ENCODE data around the gene PLA2G10. TPM values are rescaled to one million over a fixed set of nuclear protein-coding genes. Genes with fewer than 3 reads are reported as not detected.

The PLA2G10 gene
- total RNA-seq, 1 experiment from 2014 or later: not detected

- TF ChIP-seq CTCF (IDR thresholded peaks at IDR 0.05; ENCODE audit: unreplicated experiment): no peak
- Mint-ChIP-seq H3K4me1 (ENCODE audit: insufficient read depth, unreplicated experiment) (no peaks in the 10 kb centered on the region), H3K27me3 (ENCODE audit: insufficient read depth, unreplicated experiment) (no peaks in the 10 kb centered on the region), H3K27ac (ENCODE audit: low read depth, unreplicated experiment) (no peak overlapping the region), H3K9me3 (ENCODE audit: unreplicated experiment) (no peaks in the 10 kb centered on the region), H3K36me3 (ENCODE audit: insufficient read depth, unreplicated experiment) (peaks cover 59% of the 10 kb centered on the region), H3K4me3 (ENCODE audit: unreplicated experiment) (no peak overlapping the region)
- DNase-seq (ENCODE audit: unreplicated experiment): no peak
- ChIA-PET POLR2A (no interaction called here), CTCF (interaction anchor here (0.6 kb wide), 1 partner anchor 749 kb away, joined by 4 read pairs; the partner anchor contains the start of gene ERCC4)
- BruUV-seq (replicated peaks): TSS peak; percentile 10
- intact Hi-C loops (cut with micrococcal nuclease): no loop called here
Measured at GRCh38 chr16:14668556-14669223, 25.4 kb downstream of the PLA2G10 start.

DNA sequence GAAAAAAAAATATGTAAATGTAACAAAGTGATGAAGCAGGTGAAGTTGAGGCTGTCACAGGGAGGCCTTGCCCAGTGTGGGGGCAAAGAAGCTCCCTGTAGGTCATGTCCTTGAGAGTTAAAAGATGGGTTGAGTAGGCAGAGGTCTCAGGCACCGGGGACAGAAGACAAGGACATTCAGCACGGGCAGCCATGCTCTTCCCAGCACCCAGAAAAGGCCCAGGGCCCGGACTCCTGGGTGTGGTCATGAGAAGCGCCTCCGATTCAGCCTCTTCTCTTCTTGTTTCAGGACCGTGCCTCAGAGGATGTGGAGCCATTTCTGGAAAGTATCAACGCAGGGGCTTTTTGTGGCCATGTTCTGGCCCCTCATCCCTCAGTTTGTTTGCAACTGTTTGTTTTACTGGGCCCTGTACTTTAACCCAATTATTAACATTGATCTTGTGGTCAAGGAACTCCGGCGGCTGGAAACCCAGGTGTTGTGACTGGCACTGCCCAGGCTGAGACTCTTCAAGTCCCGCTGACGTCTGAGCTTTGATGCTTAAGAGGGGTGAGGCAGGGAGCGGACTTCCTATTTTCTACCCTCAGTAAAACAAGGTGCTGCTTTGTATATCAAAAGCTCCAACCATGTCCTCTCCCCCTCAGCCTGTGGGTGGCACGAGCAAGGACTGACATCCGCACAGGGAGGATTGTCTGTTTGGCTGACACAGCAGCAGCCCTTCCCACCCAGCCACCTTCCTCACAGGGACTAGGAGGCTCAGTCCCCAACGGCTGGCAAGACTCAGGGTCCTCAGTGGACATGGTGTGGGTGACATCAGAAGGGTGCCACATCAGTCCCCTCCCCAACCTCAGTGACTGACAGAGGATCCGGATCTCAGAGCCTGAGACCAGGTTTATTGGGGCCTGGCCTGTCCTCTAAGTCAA, 26.5 kb downstream of the PLA2G10 start:
- CTCF ChIA-PET: no interaction called here
- H3K27ac Mint-ChIP-seq (ENCODE audit: low read depth, unreplicated experiment): no peak overlapping the region

DNA sequence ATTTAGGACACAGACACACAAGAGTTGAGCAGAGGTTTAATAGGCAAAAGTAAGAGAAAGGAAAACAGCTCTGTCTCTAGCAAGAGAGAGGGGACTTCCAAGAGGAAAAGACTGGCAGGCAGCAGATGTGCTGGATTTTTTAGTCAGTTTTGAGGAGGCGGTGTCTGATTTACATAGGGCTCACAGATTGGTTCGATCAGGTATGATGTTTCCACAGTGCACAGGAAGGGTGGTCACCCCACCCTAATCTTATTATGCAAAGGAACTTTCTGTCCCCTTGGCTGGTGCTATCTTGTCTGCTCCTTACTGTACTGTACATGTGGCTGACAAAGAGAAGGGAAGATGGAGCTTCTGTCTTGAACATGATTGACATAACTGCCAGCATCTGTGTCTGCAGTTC, 36.0 kb downstream of the PLA2G10 start:
- H3K4me3 Mint-ChIP-seq (ENCODE audit: unreplicated experiment): no peak overlapping the region
- H3K27ac Mint-ChIP-seq (ENCODE audit: low read depth, unreplicated experiment): peak overlapping the region; percentile 82
- DNase-seq (ENCODE audit: unreplicated experiment): peak; percentile 34

More for the DNA sequence above, 26.5 kb downstream of the PLA2G10 start:
- no TSS peak for BruUV-seq (replicated peaks)
- no peak overlapping the region for H3K4me3 Mint-ChIP-seq (ENCODE audit: unreplicated experiment)
- POLR2A ChIA-PET: no interaction called here
- H3K27me3 Mint-ChIP-seq (ENCODE audit: insufficient read depth, unreplicated experiment): no peaks in the 10 kb centered on the region
- H3K4me1 Mint-ChIP-seq (ENCODE audit: insufficient read depth, unreplicated experiment): no peaks in the 10 kb centered on the region
- DNase-seq (ENCODE audit: unreplicated experiment): no peak
- intact Hi-C loops (cut with micrococcal nuclease): no loop called here
- H3K9me3 Mint-ChIP-seq (ENCODE audit: unreplicated experiment): no peaks in the 10 kb centered on the region
- peaks cover 70% of the 10 kb centered on the region for H3K36me3 Mint-ChIP-seq (ENCODE audit: insufficient read depth, unreplicated experiment)
- TF ChIP-seq CTCF (IDR thresholded peaks at IDR 0.05; ENCODE audit: unreplicated experiment): no peak

More for the DNA sequence above, 36.0 kb downstream of the PLA2G10 start:
- H3K4me1 Mint-ChIP-seq (ENCODE audit: insufficient read depth, unreplicated experiment): no peaks in the 10 kb centered on the region
- TF ChIP-seq CTCF (IDR thresholded peaks at IDR 0.05; ENCODE audit: unreplicated experiment): no peak
- H3K36me3 Mint-ChIP-seq (ENCODE audit: insufficient read depth, unreplicated experiment): peaks cover 88% of the 10 kb centered on the region
- BruUV-seq (replicated peaks): no TSS peak
- intact Hi-C loops (cut with micrococcal nuclease): no loop called here
- POLR2A ChIA-PET: interaction anchor here (0.6 to 1.0 kb wide), 3 partner anchors 13 to 24 kb away, joined by 3 to 5 read pairs (median 3); no protein-coding TSS in a partner anchor
- no peaks in the 10 kb centered on the region for H3K9me3 Mint-ChIP-seq (ENCODE audit: unreplicated experiment)
- CTCF ChIA-PET: no interaction called here
- no peaks in the 10 kb centered on the region for H3K27me3 Mint-ChIP-seq (ENCODE audit: insufficient read depth, unreplicated experiment)
